GM21390 (cell line): ENCODE results near the gene CLCN1.
A peak's percentile ranks its signal among the peaks of the same experiment; 100 is the strongest.

Experiments
- ATAC-seq: cut with Tn5 transposase; IDR thresholded peaks from one replicate; pipeline ENCODE4 v1.9.1; 2021; ENCODE audit not compliant: unreplicated experiment

Gene CLCN1

GRCh38 chr7:143331179-143331801, 15.4 kb downstream of the CLCN1 start:
- ATAC-seq, result no peak

- no peak for ATAC-seq
Observed at GRCh38 chr7:143334244-143334643, 18.3 kb downstream of the CLCN1 start.

- ATAC-seq, result no peak
Observed at GRCh38 chr7:143337216-143337615, 21.3 kb downstream of the CLCN1 start.

- ATAC-seq, result no peak
Observed at GRCh38 chr7:143341842-143342241, 25.9 kb downstream of the CLCN1 start.

- no peak for ATAC-seq
Observed at GRCh38 chr7:143343596-143343995, 27.7 kb downstream of the CLCN1 start.

- peak; percentile 94 for ATAC-seq
Observed at GRCh38 chr7:143345428-143345900, 29.6 kb downstream of the CLCN1 start.

GRCh38 chr7:143346018-143346417, 30.1 kb downstream of the CLCN1 start:
- no peak for ATAC-seq

- no peak for ATAC-seq
Observed at GRCh38 chr7:143347950-143348349, 32.0 kb downstream of the CLCN1 start.

- no peak for ATAC-seq
Observed at GRCh38 chr7:143351060-143351459, 35.1 kb downstream of the CLCN1 start.

GRCh38 chr7:143351574-143351973, 35.7 kb downstream of the CLCN1 start:
- no peak for ATAC-seq

GRCh38 chr7:143352531-143353002, 36.7 kb downstream of the CLCN1 start:
- ATAC-seq, result no peak

- ATAC-seq, result no peak
Observed at GRCh38 chr7:143354376-143354775, 38.5 kb downstream of the CLCN1 start.

GRCh38 chr7:143354965-143355364, 39.1 kb downstream of the CLCN1 start:
- ATAC-seq, result no peak

- no peak for ATAC-seq
Observed at GRCh38 chr7:143355450-143356385, 39.8 kb downstream of the CLCN1 start.

- no peak for ATAC-seq
Observed at GRCh38 chr7:143356414-143357050, 40.6 kb downstream of the CLCN1 start.

GRCh38 chr7:143358626-143359025, 42.7 kb downstream of the CLCN1 start:
- no peak for ATAC-seq

- no peak for ATAC-seq
Observed at GRCh38 chr7:143359771-143360353, 44.0 kb downstream of the CLCN1 start.

GRCh38 chr7:143360788-143361551, 45.1 kb downstream of the CLCN1 start:
- no peak for ATAC-seq

- ATAC-seq, result no peak
Observed at GRCh38 chr7:143361552-143362130, 45.7 kb downstream of the CLCN1 start.
